Amygdala (tissue), 56 donors: ENCODE data around the gene ING3.
"Not testable (repeated sequence)": the region's sequence is repeated elsewhere in the genome, so short reads cannot be mapped to it uniquely, and the experiment has no call there.

Source experiments
- DNase-seq, 56 donors: peaks; one replicate each; lab custom pipeline; 2025; lab: John Stamatoyannopoulos, UW

ING3 gene

GRCh38 chr7:120949998-120950538, 509 bp upstream of the ING3 start:
- DNase-seq, result no peak

GRCh38 chr7:120951309-120951699, 727 bp downstream of the ING3 start:
- DNase-seq, result no peak

- no peak for DNase-seq
Observed at GRCh38 chr7:120951826-120952225, 1.2 kb downstream of the ING3 start.

- no peak for DNase-seq
Observed at GRCh38 chr7:120955577-120956149, 5.1 kb downstream of the ING3 start.

- DNase-seq, result no peak
Observed at GRCh38 chr7:120959929-120960484, 9.4 kb downstream of the ING3 start.

GRCh38 chr7:120960714-120961113, 10.1 kb downstream of the ING3 start:
- DNase-seq, result no peak

- DNase-seq, result no peak
Observed at GRCh38 chr7:120961638-120962173, 11.1 kb downstream of the ING3 start.

GRCh38 chr7:120964088-120964487, 13.5 kb downstream of the ING3 start:
- no peak for DNase-seq

- no peak for DNase-seq
Observed at GRCh38 chr7:120966961-120967360, 16.4 kb downstream of the ING3 start.

- DNase-seq, result no peak
Observed at GRCh38 chr7:120973849-120974248, 23.3 kb downstream of the ING3 start.

GRCh38 chr7:120979765-120980499, 29.4 kb downstream of the ING3 start:
- DNase-seq, result no peak

GRCh38 chr7:120981117-120981516, 30.5 kb downstream of the ING3 start:
- DNase-seq, result no peak

GRCh38 chr7:120981888-120982615, 31.5 kb downstream of the ING3 start:
- DNase-seq, result no peak

GRCh38 chr7:120983592-120983991, 33.0 kb downstream of the ING3 start:
- DNase-seq, result not testable (repeated sequence)

GRCh38 chr7:120984406-120984805, 33.8 kb downstream of the ING3 start:
- no peak for DNase-seq

GRCh38 chr7:120985130-120985758, 34.7 kb downstream of the ING3 start:
- no peak for DNase-seq

GRCh38 chr7:120985839-120986238, 35.3 kb downstream of the ING3 start:
- no peak for DNase-seq

- no peak for DNase-seq
Observed at GRCh38 chr7:120986650-120987049, 36.1 kb downstream of the ING3 start.

- no peak for DNase-seq
Observed at GRCh38 chr7:120987280-120987679, 36.7 kb downstream of the ING3 start.
